ENCODE results near the gene AEN.

Gene AEN

DNA sequence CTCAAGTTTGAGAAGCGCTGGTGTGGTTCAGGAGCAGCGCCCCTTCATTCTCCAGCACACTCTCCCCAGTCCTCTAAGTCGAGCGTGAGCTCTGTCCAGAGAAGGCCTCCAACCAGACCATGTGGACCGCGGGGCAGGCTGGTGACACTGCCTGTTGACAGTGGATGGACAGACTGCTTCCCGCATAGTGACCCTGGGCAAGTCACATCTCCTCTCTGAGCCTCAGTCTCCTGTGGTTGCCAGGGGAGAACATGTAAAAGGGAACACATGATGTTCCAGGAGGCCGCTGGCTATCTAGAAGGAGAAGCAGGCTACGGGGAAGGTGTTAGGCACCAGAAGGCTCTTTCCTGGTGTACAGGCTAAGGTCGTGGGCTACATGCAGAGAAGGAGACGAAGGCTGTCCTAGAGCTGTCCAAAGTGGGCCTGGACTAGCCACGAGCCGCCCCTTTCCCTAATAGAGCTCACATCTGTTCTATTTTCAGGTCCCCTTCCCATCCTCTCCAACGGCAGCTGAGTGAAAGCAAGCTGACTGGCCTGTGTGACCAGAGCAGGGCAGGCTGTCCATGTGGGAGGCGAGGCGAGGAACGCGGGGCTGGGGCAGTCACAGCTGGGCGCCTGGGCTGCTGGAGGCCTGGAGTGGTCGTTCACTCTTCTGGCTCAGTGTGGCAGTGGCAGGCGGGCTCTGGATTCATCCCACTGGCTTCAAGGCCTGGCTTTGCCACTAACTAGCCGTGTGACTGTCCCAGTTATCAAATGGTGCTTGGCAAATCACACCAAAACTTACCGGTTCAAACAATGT is 28.8 kb downstream of the AEN start:
- DNase-seq (ENCODE audit: low read depth, low spot score), result no peak

GRCh38 chr15:88650556-88650955 is 29.4 kb downstream of the AEN start:
- no peak for DNase-seq (ENCODE audit: low read depth, low spot score)

- DNase-seq (ENCODE audit: low read depth, low spot score), result no peak
These were observed 30.1 kb downstream of the AEN start for GRCh38 chr15:88651136-88651732.

- DNase-seq (ENCODE audit: low read depth, low spot score), result no peak
These were observed 30.8 kb downstream of the AEN start for GRCh38 chr15:88651971-88652370.

DNA sequence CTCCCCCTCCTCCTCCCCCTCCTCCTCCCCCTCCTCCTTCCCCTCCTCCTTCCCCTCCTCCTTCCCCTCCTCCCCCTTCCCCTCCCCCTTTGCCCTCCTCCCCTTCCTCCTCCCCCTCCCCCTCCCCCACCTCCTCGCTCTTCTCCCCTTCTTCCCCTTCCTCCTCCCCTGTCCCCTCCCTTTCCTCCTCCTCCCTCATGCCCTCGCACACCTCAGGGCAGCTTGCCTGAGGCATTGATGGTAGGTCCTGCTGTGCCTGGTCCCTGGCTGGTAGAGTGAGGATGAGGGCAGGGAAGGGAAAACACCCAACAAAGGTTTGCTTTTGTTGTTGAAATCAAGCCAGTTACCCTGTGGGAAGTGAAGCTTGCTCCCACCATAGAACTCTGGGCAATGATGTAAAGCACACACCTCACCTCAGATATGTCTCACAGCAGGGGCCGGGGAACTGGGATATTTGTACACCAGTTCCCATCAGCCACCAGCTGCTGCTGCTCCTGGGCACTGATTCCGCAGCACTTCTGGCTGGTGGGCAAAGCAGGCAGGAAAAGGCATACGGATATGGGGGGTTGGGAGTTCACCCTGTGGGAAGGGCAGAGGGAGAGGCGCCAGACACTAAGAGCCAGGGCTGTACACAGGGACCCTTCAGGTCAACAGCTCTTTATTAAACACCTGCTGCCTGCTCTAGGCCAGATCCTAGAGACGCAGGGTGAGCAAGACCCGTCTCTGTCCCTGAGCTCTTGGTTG is 31.5 kb downstream of the AEN start:
- DNase-seq (ENCODE audit: low read depth, low spot score), result no peak

DNA sequence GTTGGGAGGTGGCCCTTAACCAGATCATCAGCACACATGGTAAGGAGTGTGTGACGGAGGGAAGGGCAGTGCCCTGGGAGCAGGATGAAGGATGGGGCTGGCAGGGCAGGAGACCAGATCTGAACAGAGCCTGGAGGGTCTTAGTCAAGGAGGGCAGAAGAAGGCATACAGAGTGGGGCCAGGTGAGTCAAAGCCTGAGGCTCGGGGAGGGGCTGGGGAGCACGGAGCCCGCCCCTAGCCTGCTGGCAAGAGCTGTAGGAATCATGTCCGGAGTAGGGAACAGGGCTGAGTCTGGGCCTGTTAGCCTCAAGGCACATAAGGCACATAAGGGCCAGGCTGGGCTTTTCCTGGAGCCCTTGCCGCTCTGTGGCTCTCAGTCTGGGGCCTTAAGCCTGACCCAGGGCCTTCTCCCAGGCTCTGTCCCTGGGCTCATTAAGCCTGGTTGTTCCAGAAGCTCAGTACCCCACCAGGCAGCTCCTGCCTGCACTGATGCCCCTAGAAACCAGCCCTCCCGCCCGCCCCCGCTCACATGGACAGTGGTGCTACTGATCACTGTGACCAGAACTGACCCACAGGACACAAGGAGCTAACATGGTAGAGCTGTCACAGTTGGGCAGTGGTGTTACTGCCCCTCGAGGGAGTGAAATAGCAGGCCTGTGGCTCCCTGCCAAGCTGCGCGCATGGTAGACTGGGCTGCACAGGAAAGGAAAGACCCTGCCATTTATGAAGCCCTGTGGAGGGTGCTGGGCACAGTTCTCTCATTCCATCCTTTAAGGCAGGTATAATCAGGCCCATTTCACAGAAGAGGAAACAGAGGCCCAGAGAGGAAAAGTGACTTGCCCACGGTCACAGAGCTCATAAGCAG is 32.3 kb downstream of the AEN start:
- no peak for DNase-seq (ENCODE audit: low read depth, low spot score)

DNA sequence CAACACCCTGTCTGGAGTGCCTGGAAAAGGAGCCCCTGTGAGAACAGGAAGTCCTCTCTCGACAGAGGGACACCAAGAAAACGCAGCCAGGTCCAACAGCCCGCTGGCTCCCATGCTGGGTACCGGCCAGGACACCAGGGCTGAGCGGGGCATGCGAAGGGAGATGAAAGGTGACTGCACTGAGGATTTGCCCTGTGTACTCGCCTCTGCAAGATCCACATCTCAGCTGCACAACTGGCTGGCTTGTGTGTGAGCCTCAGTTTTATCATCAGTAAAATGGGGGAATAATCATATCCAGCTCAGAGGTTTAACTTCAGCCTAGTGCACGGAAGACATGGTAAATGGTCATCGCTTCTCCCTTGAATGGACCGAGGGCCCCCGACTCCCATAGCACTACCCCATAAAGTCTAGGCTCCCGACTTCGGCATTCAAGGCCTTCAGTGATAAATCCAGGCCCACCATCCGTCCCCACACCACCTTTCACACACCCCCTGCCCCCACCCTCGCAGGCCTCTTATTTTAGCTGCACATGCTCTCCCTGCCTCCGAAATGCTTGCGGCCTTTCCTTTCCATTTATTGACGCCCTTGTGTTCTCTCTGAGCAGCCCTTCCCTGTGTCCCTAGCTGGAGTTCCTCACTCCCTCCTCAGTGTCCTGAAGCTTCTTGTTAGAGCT is 33.4 kb downstream of the AEN start:
- no peak for DNase-seq (ENCODE audit: low read depth, low spot score)

DNA sequence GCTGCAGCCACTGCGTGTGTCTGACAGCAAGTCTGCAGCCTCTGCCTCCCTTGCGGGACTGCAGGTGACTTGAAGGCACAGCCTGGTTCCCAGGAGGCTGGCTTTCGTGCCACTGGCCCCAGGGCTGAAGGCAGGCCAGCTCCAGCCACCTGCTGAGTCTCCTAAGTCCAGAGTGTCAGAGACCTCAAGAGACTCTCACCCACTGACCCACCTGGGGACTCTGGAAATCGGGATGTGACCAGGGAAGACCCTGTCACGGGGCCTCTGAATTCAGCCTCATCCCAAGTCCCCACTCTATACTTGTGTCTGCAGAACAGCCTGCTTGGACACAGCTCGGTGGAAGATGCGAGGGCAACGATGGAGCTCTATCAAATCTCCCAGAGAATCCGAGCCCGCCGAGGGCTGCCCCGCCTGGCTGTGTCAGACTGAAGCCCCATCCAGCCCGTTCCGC is 34.0 kb downstream of the AEN start:
- DNase-seq (ENCODE audit: low read depth, low spot score), result no peak

DNA sequence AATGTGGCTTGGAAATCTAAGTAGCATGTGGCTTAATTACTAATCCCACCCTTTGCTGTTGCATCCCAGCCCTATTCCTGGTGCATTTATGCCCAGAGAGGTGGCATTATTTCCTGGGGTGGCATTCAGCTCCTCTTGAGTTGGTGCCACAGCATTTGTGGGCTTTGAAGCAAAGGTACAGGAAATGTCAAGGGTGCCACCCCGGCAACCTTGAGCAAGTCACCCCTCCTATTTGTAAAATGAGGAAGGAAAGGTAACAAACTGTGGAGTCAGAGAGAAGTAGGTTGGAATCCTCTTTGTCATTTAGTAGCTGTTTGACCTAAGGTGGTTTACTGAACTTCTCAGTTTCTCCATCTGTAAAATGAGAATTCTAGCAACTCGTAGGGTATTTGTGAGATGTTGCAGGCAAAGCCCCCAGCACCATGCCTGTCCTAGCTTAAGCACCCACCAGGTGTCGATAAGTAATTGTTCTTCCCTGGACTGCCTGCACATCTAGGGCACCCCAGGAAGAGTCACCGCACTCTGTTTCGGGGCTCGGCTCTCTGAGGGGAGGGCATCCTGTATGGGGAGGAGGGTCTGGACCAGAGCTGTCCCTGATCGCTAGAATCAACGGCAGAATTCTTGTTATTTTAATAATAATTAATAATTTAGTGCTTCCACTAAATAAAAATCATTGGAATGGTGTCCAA is 34.8 kb downstream of the AEN start:
- DNase-seq (ENCODE audit: low read depth, low spot score), result no peak

DNA sequence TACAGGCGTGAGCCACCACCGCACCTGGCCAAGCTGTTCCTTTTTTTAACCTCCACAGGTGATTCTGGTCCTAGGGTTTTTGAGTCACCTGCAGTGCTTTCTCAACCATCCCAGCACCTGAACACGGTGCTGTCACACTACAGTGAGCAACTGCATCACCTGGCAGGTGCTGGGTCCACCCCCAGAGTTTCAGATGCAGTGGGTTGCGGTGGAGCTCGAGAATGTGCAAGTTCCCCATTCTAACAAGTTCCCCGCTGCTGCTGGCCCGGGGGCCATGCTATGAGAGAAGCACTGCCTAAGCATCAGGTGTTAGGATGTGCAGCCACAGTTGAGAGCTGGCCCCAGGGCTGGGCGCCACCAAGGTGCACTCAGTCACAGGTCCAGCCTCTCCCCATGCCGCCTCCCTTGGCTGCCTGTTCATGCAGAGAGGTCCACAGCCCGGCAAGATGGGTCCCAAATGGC is 35.7 kb downstream of the AEN start:
- no peak for DNase-seq (ENCODE audit: low read depth, low spot score)

DNA sequence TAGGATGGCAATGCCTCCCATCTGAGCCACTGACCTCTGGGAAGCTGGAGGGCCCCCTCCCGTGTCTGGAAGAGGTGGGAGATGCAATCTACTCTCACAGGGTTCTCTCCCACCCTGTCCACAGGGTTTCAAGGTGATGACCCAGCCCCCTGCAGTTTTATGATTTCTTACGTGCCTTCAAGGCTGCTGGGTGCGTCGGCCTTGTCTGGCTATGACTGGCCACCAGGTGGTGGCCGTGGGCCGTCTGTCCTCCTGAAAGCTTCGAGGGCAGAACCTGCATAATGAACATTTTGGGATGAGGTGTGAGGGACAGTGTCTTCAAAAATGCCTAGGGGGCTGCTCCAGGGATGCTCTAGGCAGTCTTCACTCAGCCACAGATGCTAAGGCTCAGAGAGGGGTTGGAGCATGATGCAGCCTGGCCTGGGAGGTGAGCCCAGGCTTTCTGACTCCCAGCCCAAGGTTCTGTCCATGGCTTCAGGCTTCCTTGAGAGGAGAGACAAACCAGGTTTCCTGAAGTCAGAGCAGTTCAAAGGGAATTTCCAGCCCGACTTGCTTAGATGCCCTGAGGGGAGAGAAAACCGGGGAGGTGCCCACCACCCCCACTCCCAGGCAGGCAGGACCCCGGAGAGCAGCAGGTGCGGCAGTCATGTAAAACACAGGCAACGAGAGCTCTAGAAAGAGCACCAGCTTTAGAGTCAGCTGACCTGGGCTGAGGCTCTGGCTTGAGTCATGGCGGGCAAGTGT is 36.4 kb downstream of the AEN start:
- DNase-seq (ENCODE audit: low read depth, low spot score), result no peak

- DNase-seq (ENCODE audit: low read depth, low spot score), result no peak
These were observed 37.2 kb downstream of the AEN start for GRCh38 chr15:88658070-88658965.

DNA sequence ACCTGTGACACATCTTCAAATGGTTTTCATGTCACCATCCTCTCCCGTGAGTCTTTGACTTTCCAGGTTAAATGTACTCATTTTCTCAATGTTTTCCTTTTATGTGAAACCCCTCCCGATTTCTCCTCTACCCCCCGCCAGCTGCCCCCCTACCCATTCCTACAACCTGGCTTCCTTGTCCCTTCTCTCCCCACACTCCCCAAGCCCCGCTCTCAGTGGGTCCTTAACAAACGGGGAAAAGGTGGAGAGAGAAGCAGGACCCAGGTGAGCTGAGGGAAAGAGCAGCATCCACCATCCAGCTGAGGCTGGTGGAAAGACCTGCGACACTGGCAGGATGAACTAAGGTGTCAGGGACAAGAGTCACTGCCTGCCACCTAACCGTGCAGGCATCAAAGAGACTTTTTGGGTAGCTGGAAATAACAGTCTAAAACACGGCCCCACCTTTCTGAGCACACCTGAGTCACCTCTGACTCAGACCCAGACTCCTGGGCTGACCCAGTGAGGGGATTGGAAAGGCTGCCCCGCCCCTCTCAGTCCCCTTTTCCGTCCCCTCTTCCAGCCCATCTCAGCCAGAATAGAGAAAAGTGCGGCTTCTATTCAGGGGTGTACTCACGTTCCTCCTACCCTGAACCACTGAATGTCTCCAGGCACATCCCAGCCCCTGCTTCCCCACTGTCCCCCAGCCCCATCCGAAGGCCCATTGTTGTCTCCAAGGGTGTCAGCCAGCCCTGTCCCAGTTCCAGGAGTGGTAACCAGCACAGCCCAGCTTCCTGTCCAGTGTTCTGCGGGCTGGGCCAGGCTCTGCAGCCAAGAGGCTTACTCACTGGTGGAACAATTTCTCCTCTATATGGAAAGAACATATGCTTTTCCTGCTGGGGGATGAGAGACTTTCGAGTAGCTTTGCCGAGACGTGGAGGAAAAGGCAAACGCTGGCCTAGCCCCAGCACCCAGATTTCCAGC is 38.1 kb downstream of the AEN start:
- DNase-seq (ENCODE audit: low read depth, low spot score), result no peak

- no peak for DNase-seq (ENCODE audit: low read depth, low spot score)
These were observed 40.0 kb downstream of the AEN start for GRCh38 chr15:88661041-88661700.

DNA sequence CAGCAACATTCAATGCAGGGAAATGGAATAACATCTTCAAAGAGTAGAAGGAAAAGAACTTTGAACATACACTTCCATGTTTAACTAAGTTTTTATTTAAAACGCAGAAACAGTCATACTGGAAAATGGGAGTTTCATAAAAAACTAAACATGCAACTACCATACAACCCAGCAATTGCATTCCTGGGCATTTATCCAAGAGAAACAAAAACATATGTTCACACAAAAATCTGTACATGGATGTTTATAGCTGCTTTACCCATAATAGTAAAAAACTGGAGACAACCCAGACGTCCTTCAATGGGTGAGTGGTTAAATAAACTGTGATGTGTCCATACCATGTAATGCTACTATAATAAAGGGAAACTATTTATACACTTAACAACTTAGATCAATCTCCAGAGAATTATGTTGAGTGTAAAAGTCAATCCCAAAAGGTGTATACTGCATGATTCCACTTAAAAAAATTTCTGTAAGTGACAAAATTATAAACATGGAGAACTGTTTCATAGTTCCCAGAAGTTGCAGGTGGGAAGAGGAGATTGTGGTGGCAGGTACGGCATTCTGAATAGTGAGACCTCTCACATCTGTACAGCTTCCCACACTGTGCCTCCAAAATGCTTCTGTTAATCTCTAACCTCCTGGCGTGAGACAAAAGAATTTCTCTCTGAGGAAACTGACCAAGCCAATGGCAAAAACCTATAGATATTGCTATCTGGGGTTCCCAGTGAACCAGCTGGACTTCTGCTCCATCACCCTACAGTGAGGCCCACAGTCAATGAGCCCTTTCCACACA is 40.8 kb downstream of the AEN start:
- no peak for DNase-seq (ENCODE audit: low read depth, low spot score)

DNA sequence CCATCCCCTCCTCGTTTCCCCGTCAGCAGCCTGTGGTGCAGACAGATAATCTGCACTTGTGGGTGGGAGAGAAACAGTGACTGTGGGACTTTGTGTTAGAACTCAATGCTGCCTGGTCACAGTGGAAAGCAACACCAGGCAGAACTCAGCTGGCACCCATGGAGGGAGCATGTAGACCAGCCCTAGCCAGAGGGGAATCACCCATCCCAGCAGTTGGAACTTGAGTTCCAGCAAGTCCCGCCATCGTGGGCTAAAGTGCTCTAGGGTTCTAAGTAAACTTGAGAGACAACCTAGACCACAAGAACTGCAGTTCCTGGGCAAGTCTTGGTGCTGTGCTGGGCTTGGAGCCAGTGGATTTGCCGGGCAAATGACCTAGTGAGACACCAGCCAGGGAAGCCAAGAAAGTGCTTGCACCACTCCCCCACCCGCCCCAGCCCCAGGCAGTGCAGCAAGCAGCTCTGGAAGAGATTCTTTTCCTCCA is 42.0 kb downstream of the AEN start:
- DNase-seq (ENCODE audit: low read depth, low spot score), result no peak

All from iPS DF 19.7 (cell line).